Neural cell (in vitro differentiated cells): Measurements from ENCODE around the gene FBXO7. TPM values are rescaled to one million over a fixed set of nuclear protein-coding genes. Genes with fewer than 3 reads are reported as not detected.
"Not testable (repeated sequence)": the region's sequence is repeated elsewhere in the genome, so short reads cannot be mapped to it uniquely, and the experiment has no call there.

Experiments
- H2AFZ ChIP-seq: fragments of 200-600, 300-800 bp; sonication (generic), shearing (Covaris generic); 2 replicates; pipeline ENCODE4 v1.6.0; 2014; ENCODE audit warnings: low read depth, mild to moderate bottlenecking, antibody characterized with exemption, low read length, moderate library complexity
- H3F3A ChIP-seq: fragments of 200-600 bp; shearing (Covaris generic); 2 replicates; pipeline ENCODE4 v1.6.1; 2016; ENCODE audit warnings: mild to moderate bottlenecking, moderate library complexity, mixed read lengths, antibody characterized with exemption, low read length; ENCODE audit not compliant: insufficient read depth, poor library complexity, severe bottlenecking
- H3K27ac ChIP-seq: fragments of 200-600, 300-800 bp; sonication (generic), shearing (Covaris generic); 2 replicates; pipeline ENCODE4 v1.5.1; 2014; ENCODE audit warnings: mild to moderate bottlenecking, low read length, moderate library complexity
- H3K27me3 ChIP-seq: fragments of 300-800, 200-600 bp; sonication (generic), shearing (Covaris generic); 2 replicates; pipeline ENCODE4 v1.6.0; 2014; ENCODE audit warnings: mild to moderate bottlenecking, low read depth, low read length, moderate library complexity; ENCODE audit not compliant: insufficient read depth
- H3K36me3 ChIP-seq: fragments of 300-800, 200-600 bp; sonication (generic), shearing (Covaris generic); 2 replicates; pipeline ENCODE4 v1.5.1; 2014; ENCODE audit warnings: mild to moderate bottlenecking, antibody characterized with exemption, low read length, moderate library complexity; ENCODE audit not compliant: insufficient read depth
- H3K4me2 ChIP-seq: fragments of 300-800, 200-600 bp; sonication (generic), shearing (Covaris generic); 2 replicates; pipeline ENCODE4 v1.6.0; 2014; ENCODE audit warnings: mild to moderate bottlenecking, low read length
- H3K4me3 ChIP-seq: fragments of 300-800, 200-600 bp; sonication (generic), shearing (Covaris generic); 2 replicates; pipeline ENCODE4 v1.5.1; 2014; ENCODE audit warnings: mild to moderate bottlenecking, low read length, moderate library complexity
- H3K79me2 ChIP-seq: fragments of 200-600 bp; shearing (Covaris generic); replicated peaks from 2 replicates; pipeline ENCODE4 v1.6.0; 2014; ENCODE audit warnings: mild to moderate bottlenecking, low read length, moderate library complexity; ENCODE audit not compliant: insufficient read depth
- H3K9ac ChIP-seq: fragments of 300-800, 200-600 bp; sonication (generic), shearing (Covaris generic); 2 replicates; pipeline ENCODE4 v1.6.1; 2016; ENCODE audit warnings: mild to moderate bottlenecking, low read length, mixed read lengths
- H3K9me2 ChIP-seq: fragments of 200-600 bp; shearing (Covaris generic); 2 replicates; pipeline ENCODE4 v1.6.1; 2016; ENCODE audit warnings: mild to moderate bottlenecking, low read length, mixed read lengths; ENCODE audit not compliant: insufficient read depth
- H3K9me3 ChIP-seq: fragments of 200-600, 300-800 bp; sonication (generic), shearing (Covaris generic); 2 replicates; pipeline ENCODE4 v1.6.1; 2016; ENCODE audit warnings: mild to moderate bottlenecking, mixed run types, low read length, moderate library complexity, mixed read lengths
- H4K20me1 ChIP-seq: fragments of 200-600 bp; shearing (Covaris generic); 2 replicates; pipeline ENCODE4 v1.6.1; 2016; ENCODE audit warnings: mild to moderate bottlenecking, mixed run types; ENCODE audit not compliant: insufficient read depth
- EP300 ChIP-seq: fragments of 450-650 bp; conservative IDR thresholded peaks from 2 replicates; pipeline ENCODE4 v1.6.1; 2014; ENCODE audit warnings: antibody characterized with exemption, mild to moderate bottlenecking, moderate library complexity; ENCODE audit not compliant: poor library complexity, severe bottlenecking
- EZH2 ChIP-seq: fragments of 200-600, 300-800 bp; shearing (Covaris generic), sonication (generic); IDR thresholded peaks from 2 replicates; pipeline ENCODE4 v1.6.1; 2014; ENCODE audit warnings: antibody characterized with exemption, low read length, borderline replicate concordance, mild to moderate bottlenecking; ENCODE audit not compliant: insufficient read depth, poor library complexity, severe bottlenecking
- MXI1 ChIP-seq: fragments of 450-650 bp; conservative IDR thresholded peaks from 2 replicates; pipeline ENCODE4 v1.6.1; 2014; ENCODE audit warnings: antibody characterized with exemption, mild to moderate bottlenecking; ENCODE audit not compliant: poor library complexity, severe bottlenecking
- POLR2AphosphoS5 ChIP-seq: IDR thresholded peaks from 2 replicates; pipeline ENCODE4 v1.6.1; 2012
- RAD21 ChIP-seq: fragments of 450-650 bp; conservative IDR thresholded peaks from 2 replicates; pipeline ENCODE4 v1.6.1; 2014; ENCODE audit warnings: antibody characterized with exemption, mild to moderate bottlenecking, moderate library complexity
- SMC3 ChIP-seq: fragments of 450-650 bp; conservative IDR thresholded peaks from 2 replicates; pipeline ENCODE4 v1.6.1; 2014; ENCODE audit warnings: antibody characterized with exemption, mild to moderate bottlenecking, moderate library complexity; ENCODE audit not compliant: poor library complexity
- TAF1 ChIP-seq: IDR thresholded peaks from 2 replicates; pipeline ENCODE4 v1.6.1; 2012; ENCODE audit warnings: low read depth
- polyA plus RNA-seq: library from polyadenylated mRNA; depleted of rRNA; stranded (reverse); fragments of >200 nt; gene quantifications from 2 replicates; pipeline ENCODE4 v1.2.3, GENCODE V29; 2014
- TF ChIP-seq, protein P1 (sequence below): fragments of 450-650 bp; IDR thresholded peaks from 2 replicates; pipeline ENCODE4 v1.5.1; 2014; ENCODE audit warnings: antibody characterized with exemption, mild to moderate bottlenecking, moderate library complexity; ENCODE audit not compliant: poor library complexity, severe bottlenecking
- TF ChIP-seq, protein P2 (sequence below): IDR thresholded peaks from 2 replicates; pipeline ENCODE4 v1.6.1; 2012; ENCODE audit warnings: borderline replicate concordance

The FBXO7 gene
- polyA plus RNA-seq, 1 donor from 2014 or later: 51.2 TPM

DNA sequence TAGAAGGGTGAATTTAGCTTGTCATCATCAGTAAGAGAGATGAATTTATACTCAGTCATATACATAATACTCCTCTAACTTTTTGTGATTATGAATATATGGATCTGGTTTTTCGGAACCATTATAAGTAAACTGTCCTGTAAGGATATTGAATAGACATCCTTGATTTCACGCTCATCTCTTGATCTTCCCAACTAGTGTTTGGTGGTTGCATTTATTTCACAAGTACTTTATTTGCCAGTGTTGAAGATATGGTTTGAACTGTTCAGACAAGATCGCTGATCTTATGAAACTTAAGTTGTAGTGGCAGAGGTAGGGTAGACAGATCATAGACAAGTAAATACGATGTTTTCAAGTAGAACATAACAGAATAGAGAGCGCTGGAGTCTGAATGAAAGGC, 3.0 kb downstream of the FBXO7 start:
- no peak overlapping the region for H3K4me2 ChIP-seq

DNA sequence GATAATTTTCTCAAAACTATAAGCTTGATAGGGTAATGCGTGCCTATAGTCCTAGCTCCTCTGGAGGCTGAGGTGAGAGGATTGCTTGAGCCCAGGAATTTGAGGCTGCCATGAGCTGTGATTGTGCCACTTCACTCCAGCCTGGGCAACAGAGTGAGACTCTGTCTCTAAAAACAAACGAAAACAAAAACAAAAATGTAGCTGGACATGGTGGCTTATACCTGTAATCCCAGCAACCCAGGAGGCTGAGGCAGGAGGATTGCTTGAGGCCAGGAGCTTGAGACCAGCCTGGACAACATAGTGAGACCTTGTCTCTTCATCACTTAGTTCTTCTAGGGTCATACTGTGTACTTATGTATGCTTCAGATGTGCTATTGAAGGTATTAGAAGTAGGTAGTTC, 3.9 kb downstream of the FBXO7 start:
- peaks cover 55% of the 10 kb centered on the region for H3K79me2 ChIP-seq
- not testable (repeated sequence) for H4K20me1 ChIP-seq, H3K27ac ChIP-seq, H2AFZ ChIP-seq, H3F3A ChIP-seq, H3K9me2 ChIP-seq, H3K4me3 ChIP-seq, H3K4me2 ChIP-seq, H3K9me3 ChIP-seq, H3K36me3 ChIP-seq, H3K27me3 ChIP-seq, H3K9ac ChIP-seq

More for the DNA sequence above, 3.0 kb downstream of the FBXO7 start:
- TF ChIP-seq, protein P1, sequence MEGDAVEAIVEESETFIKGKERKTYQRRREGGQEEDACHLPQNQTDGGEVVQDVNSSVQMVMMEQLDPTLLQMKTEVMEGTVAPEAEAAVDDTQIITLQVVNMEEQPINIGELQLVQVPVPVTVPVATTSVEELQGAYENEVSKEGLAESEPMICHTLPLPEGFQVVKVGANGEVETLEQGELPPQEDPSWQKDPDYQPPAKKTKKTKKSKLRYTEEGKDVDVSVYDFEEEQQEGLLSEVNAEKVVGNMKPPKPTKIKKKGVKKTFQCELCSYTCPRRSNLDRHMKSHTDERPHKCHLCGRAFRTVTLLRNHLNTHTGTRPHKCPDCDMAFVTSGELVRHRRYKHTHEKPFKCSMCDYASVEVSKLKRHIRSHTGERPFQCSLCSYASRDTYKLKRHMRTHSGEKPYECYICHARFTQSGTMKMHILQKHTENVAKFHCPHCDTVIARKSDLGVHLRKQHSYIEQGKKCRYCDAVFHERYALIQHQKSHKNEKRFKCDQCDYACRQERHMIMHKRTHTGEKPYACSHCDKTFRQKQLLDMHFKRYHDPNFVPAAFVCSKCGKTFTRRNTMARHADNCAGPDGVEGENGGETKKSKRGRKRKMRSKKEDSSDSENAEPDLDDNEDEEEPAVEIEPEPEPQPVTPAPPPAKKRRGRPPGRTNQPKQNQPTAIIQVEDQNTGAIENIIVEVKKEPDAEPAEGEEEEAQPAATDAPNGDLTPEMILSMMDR: no peak
- TF ChIP-seq, protein P2, sequence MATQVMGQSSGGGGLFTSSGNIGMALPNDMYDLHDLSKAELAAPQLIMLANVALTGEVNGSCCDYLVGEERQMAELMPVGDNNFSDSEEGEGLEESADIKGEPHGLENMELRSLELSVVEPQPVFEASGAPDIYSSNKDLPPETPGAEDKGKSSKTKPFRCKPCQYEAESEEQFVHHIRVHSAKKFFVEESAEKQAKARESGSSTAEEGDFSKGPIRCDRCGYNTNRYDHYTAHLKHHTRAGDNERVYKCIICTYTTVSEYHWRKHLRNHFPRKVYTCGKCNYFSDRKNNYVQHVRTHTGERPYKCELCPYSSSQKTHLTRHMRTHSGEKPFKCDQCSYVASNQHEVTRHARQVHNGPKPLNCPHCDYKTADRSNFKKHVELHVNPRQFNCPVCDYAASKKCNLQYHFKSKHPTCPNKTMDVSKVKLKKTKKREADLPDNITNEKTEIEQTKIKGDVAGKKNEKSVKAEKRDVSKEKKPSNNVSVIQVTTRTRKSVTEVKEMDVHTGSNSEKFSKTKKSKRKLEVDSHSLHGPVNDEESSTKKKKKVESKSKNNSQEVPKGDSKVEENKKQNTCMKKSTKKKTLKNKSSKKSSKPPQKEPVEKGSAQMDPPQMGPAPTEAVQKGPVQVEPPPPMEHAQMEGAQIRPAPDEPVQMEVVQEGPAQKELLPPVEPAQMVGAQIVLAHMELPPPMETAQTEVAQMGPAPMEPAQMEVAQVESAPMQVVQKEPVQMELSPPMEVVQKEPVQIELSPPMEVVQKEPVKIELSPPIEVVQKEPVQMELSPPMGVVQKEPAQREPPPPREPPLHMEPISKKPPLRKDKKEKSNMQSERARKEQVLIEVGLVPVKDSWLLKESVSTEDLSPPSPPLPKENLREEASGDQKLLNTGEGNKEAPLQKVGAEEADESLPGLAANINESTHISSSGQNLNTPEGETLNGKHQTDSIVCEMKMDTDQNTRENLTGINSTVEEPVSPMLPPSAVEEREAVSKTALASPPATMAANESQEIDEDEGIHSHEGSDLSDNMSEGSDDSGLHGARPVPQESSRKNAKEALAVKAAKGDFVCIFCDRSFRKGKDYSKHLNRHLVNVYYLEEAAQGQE: no peak
- TF ChIP-seq TAF1: no peak
- TF ChIP-seq EZH2: no peak
- H4K20me1 ChIP-seq: no peaks in the 10 kb centered on the region
- peaks cover 55% of the 10 kb centered on the region for H3K79me2 ChIP-seq
- H3K4me3 ChIP-seq: peak overlapping the region; percentile 97
- no peaks in the 10 kb centered on the region for H3K9me2 ChIP-seq
- no peak overlapping the region for H2AFZ ChIP-seq
- no peaks in the 10 kb centered on the region for H3F3A ChIP-seq
- no peak overlapping the region for H3K27ac ChIP-seq
- H3K36me3 ChIP-seq: no peaks in the 10 kb centered on the region
- H3K9me3 ChIP-seq: no peaks in the 10 kb centered on the region
- H3K9ac ChIP-seq: no peak overlapping the region
- H3K27me3 ChIP-seq: no peaks in the 10 kb centered on the region

DNA sequence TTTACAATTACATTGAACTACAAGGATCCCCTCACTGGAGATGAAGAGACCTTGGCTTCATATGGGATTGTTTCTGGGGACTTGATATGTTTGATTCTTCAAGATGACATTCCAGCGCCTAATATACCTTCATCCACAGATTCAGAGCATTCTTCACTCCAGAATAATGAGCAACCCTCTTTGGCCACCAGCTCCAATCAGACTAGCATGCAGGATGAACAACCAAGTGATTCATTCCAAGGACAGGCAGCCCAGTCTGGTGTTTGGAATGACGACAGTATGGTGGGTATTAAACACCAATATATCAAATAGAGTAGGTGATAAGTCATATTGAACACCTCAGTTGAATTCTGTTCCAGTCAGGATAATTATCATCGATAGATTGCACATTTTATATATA, 4.4 kb downstream of the FBXO7 start:
- TF ChIP-seq SMC3: no peak
- no peak for TF ChIP-seq TAF1
- no peak for TF ChIP-seq MXI1
- no peak for TF ChIP-seq POLR2AphosphoS5
- TF ChIP-seq RAD21: no peak
- TF ChIP-seq EP300: no peak
- TF ChIP-seq, protein P2: no peak
- TF ChIP-seq EZH2: no peak
- TF ChIP-seq, protein P1: no peak
- no peaks in the 10 kb centered on the region for H3K36me3 ChIP-seq
- no peak overlapping the region for H2AFZ ChIP-seq
- H3K9me3 ChIP-seq: no peaks in the 10 kb centered on the region
- H3K9ac ChIP-seq: no peak overlapping the region
- H3K9me2 ChIP-seq: no peaks in the 10 kb centered on the region
- no peak overlapping the region for H3K4me3 ChIP-seq
- no peaks in the 10 kb centered on the region for H3F3A ChIP-seq
- no peak overlapping the region for H3K27ac ChIP-seq
- no peaks in the 10 kb centered on the region for H4K20me1 ChIP-seq
- H3K79me2 ChIP-seq: peaks cover 55% of the 10 kb centered on the region
- H3K4me2 ChIP-seq: no peak overlapping the region
- H3K27me3 ChIP-seq: no peaks in the 10 kb centered on the region
